AG09319 (cell line): ENCODE results near the gene S100PBP.

Experiments used
- DNase-seq: peaks from one replicate; pipeline ENCODE4 v3.0.0-alpha.2; 2010; ENCODE audit warnings: low read depth; ENCODE audit errors: extremely low read depth
- CTCF ChIP-seq: IDR thresholded peaks from 2 replicates; pipeline ENCODE4 v1.5.1; 2011; ENCODE audit warnings: low read depth, mild to moderate bottlenecking, inconsistent platforms, low read length, moderate library complexity

S100PBP gene

GRCh38 chr1:32817815-32818786 lies 648 bp downstream of the S100PBP start:
- no peak; the same call in 1 of the 2 replicates for TF ChIP-seq CTCF
- DNase-seq, result peak; percentile 27

GRCh38 chr1:32818804-32819541 lies 1.5 kb downstream of the S100PBP start:
- TF ChIP-seq CTCF, result no peak
- no peak for DNase-seq

GRCh38 chr1:32825181-32825580 lies 7.7 kb downstream of the S100PBP start:
- no peak for DNase-seq
- TF ChIP-seq CTCF, result no peak

- DNase-seq, result no peak
- TF ChIP-seq CTCF, result peak; percentile 5
These were observed 10.9 kb downstream of the S100PBP start for GRCh38 chr1:32828341-32828740.

GRCh38 chr1:32830092-32830852 lies 12.8 kb downstream of the S100PBP start:
- no peak for TF ChIP-seq CTCF
- DNase-seq, result no peak

GRCh38 chr1:32831878-32832277 lies 14.4 kb downstream of the S100PBP start:
- no peak for DNase-seq
- TF ChIP-seq CTCF, result no peak
